CD14-positive monocyte (primary cell): ENCODE measurements around the gene MRPL41. TPM values are rescaled to one million over a fixed set of nuclear protein-coding genes. Genes with fewer than 3 reads are reported as not detected.
"Not testable (repeated sequence)": the region's sequence is repeated elsewhere in the genome, so short reads cannot be mapped to it uniquely, and the experiment has no call there.

ENCODE experiments used
- DNase-seq, 3 donors: peaks; one replicate each; pipeline ENCODE4 v3.0.0-alpha.2; 2011 to 2022
- H2AFZ ChIP-seq: 2 replicates; pipeline ENCODE4 v1.6.0; 2012; ENCODE audit warnings: mild to moderate bottlenecking, low read depth, low read length, inconsistent platforms; ENCODE audit not compliant: insufficient read depth, poor library complexity, severe bottlenecking
- H3K27ac ChIP-seq, 2 donors: 1 replicate in 1 of 2; 2 replicates in 1 of 2; pipeline ENCODE4 v1.5.1; 2012 to 2013; ENCODE audit warnings: low read length in 2 of 2, control low read depth in 1 of 2, inconsistent platforms in 1 of 2, low read depth in 1 of 2, mild to moderate bottlenecking in 1 of 2
- H3K27me3 ChIP-seq, 2 donors: one replicate each; pipeline versions ENCODE4 v1.6.0 to v1.6.1; 2011 to 2013; ENCODE audit warnings: low read length in 2 of 2; ENCODE audit not compliant: control insufficient read depth in 2 of 2, insufficient read depth in 2 of 2
- H3K36me3 ChIP-seq, 2 donors: replicated peaks in 1 of 2; 1 replicate in 1 of 2; 2 replicates in 1 of 2; pipeline versions ENCODE4 v1.5.1 to v1.6.1; 2012 to 2013; ENCODE audit warnings: low read length in 2 of 2, control low read depth in 1 of 2, inconsistent platforms in 1 of 2, mild to moderate bottlenecking in 1 of 2; ENCODE audit not compliant: insufficient read depth in 2 of 2, control insufficient read depth in 1 of 2
- H3K4me1 ChIP-seq, 2 donors: 1 replicate in 1 of 2; 2 replicates in 1 of 2; pipeline versions ENCODE4 v1.5.1 to v1.6.1; 2012 to 2013; ENCODE audit warnings: low read length in 2 of 2, control low read depth in 1 of 2, inconsistent platforms in 1 of 2, mild to moderate bottlenecking in 1 of 2, moderate library complexity in 1 of 2; ENCODE audit not compliant: insufficient read depth in 2 of 2, control insufficient read depth in 1 of 2
- H3K4me2 ChIP-seq: replicated peaks from 2 replicates; pipeline ENCODE3; 2012; ENCODE audit warnings: low read length, moderate library complexity, mild to moderate bottlenecking; ENCODE audit not compliant: poor library complexity, severe bottlenecking; ENCODE audit errors: extremely low read depth
- H3K4me3 ChIP-seq, 3 experiments: fragments of 200-600 bp in 1 of 3; sonication (generic) in 1 of 3; replicated peaks in 1 of 3; 1 replicate in 2 of 3; 2 replicates in 1 of 3; pipeline ENCODE4 v1.5.1; 2011 to 2013; ENCODE audit warnings: low read length in 3 of 3, mild to moderate bottlenecking in 3 of 3, control low read depth in 2 of 3, low read depth in 2 of 3, inconsistent platforms in 1 of 3, moderate library complexity in 1 of 3
- H3K79me2 ChIP-seq: 2 replicates; pipeline ENCODE4 v1.6.0; 2012; ENCODE audit warnings: mild to moderate bottlenecking, control low read depth, inconsistent platforms, low read length, moderate library complexity; ENCODE audit not compliant: insufficient read depth
- H3K9ac ChIP-seq: 2 replicates; pipeline ENCODE4 v1.6.0; 2017; ENCODE audit warnings: low read length, mild to moderate bottlenecking; ENCODE audit not compliant: insufficient read depth, poor library complexity, severe bottlenecking
- H3K9me3 ChIP-seq, 2 donors: replicated peaks in 1 of 2; 1 replicate in 1 of 2; 2 replicates in 1 of 2; pipeline versions ENCODE4 v1.5.1 to v1.6.1; 2012 to 2013; ENCODE audit warnings: low read length in 2 of 2, control low read depth in 1 of 2; ENCODE audit not compliant: control insufficient read depth in 1 of 2, insufficient read depth in 1 of 2
- H4K20me1 ChIP-seq: 2 replicates; pipeline ENCODE4 v1.6.0; 2012; ENCODE audit warnings: mild to moderate bottlenecking, low read length, control low read depth, moderate library complexity; ENCODE audit not compliant: insufficient read depth
- H3K27ac Mint-ChIP-seq, 7 donors: one replicate each; pipeline ENCODE4 v1.8.0; 2020; ENCODE audit warnings: mild to moderate bottlenecking in 7 of 7, mixed read lengths in 7 of 7, moderate library complexity in 6 of 7, inconsistent platforms in 2 of 7
- H3K27me3 Mint-ChIP-seq, 3 donors: one replicate each; pipeline ENCODE4 v1.8.0; 2021 to 2022; ENCODE audit warnings: low read depth in 3 of 3, mild to moderate bottlenecking in 3 of 3, mixed read lengths in 3 of 3, moderate library complexity in 3 of 3, inconsistent platforms in 1 of 3
- H3K36me3 Mint-ChIP-seq, 2 donors: one replicate each; pipeline ENCODE4 v1.8.0; 2020; ENCODE audit warnings: mixed read lengths in 2 of 2, inconsistent platforms in 1 of 2, mild to moderate bottlenecking in 1 of 2
- H3K4me1 Mint-ChIP-seq: one replicate; pipeline ENCODE4 v1.8.0; 2020; ENCODE audit warnings: mild to moderate bottlenecking, mixed read lengths
- H3K4me3 Mint-ChIP-seq, 2 donors: one replicate each; pipeline ENCODE4 v1.8.0; 2020; ENCODE audit warnings: mild to moderate bottlenecking in 2 of 2, mixed read lengths in 2 of 2, moderate library complexity in 1 of 2
- H3K9me3 Mint-ChIP-seq, 7 donors: one replicate each; pipeline ENCODE4 v1.8.0; 2020 to 2022; ENCODE audit warnings: mixed read lengths in 7 of 7, mild to moderate bottlenecking in 6 of 7, moderate library complexity in 6 of 7, inconsistent platforms in 2 of 7
- CTCF ChIP-seq: fragments of 200-600 bp; IDR thresholded peaks from one replicate; pipeline ENCODE4 v1.8.0; 2022; ENCODE audit warnings: antibody characterized with exemption, mild to moderate bottlenecking
- WGBS: methylation state at CpG from one replicate; pipeline ENCODE4 v1.1.5; 2013; ENCODE audit warnings: missing lambda C conversion rate; ENCODE audit not compliant: insufficient coverage; 5-methylcytosine and 5-hydroxymethylcytosine counted together
- intact Hi-C, 2 donors: fragments of 100-400 bp; cut with micrococcal nuclease; formaldehyde crosslinking; loops; one replicate each; pipeline versions ENCODE4 v1.15.0 to v1.15.1; 2023
- polyA plus RNA-seq, 3 donors: library from polyadenylated mRNA; depleted of rRNA in 1 of 3; unstranded in 2 of 3; stranded (reverse) in 1 of 3; fragments of 300-500 nt in 2 of 3; fragments of >200 nt in 1 of 3; fragmentation: Illumina TruSeq in 2 of 3; gene quantifications; 1 replicate in 2 of 3; 2 replicates in 1 of 3; pipeline ENCODE4 v1.2.3, GENCODE V29; 2012 to 2021

MRPL41 gene
- polyA plus RNA-seq, 3 donors, result 17.3 to 49.4 (median 33.2) TPM

GRCh38 chr9:137564134-137564533 is 12.5 kb downstream of the MRPL41 start:
- WGBS, result 97% methylated on average over 8 of the region's 10 CpGs
- Histone ChIP-seq H3K27ac (no peak overlapping the region), H3K4me3 (no peak overlapping the region), H3K36me3 (peaks cover 29 to 48% of the 10 kb centered on the region in 2 donors), H3K9ac (no peak overlapping the region), H4K20me1 (peaks cover 22% of the 10 kb centered on the region), H3K9me3 (peaks cover 7 to 18% of the 10 kb centered on the region in 2 donors), H2AFZ (no peak overlapping the region), H3K4me2 (no peak overlapping the region), H3K27me3 (no peaks in the 10 kb centered on the region), H3K4me1 (no peaks in the 10 kb centered on the region), H3K79me2 (no peaks in the 10 kb centered on the region)
- peaks cover 0 to 12% (median 2%) of the 10 kb centered on the region in 3 donors for H3K27me3 Mint-ChIP-seq
- TF ChIP-seq CTCF, result no peak
- DNase-seq, result no peak
- intact Hi-C loops, result no loop called here
- peaks cover 9 to 21% (median 17%) of the 10 kb centered on the region in 7 donors for H3K9me3 Mint-ChIP-seq
- H3K27ac Mint-ChIP-seq, result peak overlapping the region in 3 of 7 donors; percentile 3 to 50 (median 30)
- no peak overlapping the region for H3K4me3 Mint-ChIP-seq
- H3K36me3 Mint-ChIP-seq, result peaks cover 40 to 61% of the 10 kb centered on the region in 2 donors
- H3K4me1 Mint-ChIP-seq, result no peaks in the 10 kb centered on the region

DNA sequence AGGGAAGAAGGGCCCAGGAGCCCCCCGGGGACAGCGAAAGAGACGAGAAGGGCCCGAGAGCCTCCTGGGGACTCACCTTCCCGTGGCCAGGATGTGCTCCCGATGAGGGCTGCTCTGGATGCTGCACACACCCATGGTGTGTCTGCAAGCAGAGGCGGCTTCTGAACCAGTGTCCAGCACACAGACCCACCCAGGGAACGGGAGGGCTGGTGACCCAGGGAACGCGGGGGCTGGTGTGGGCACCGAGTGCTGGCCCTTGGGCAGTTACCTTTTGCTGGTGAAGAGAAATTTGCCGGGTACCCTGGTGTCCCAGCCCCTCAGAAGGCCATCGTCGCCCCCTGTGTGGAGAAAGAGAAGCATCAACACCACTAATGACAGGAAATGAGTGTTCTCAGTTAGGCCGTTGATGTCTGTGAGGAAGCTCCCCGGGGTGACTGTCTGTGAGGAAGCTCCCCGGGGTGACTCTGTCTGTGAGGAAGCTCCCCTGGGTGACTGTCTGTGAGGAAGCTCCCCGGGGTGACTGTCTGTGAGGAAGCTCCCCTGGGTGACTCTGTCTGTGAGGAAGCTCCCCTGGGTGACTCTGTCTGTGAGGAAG is 13.2 kb downstream of the MRPL41 start:
- Histone ChIP-seq H3K27ac (no peak overlapping the region), H3K4me3 (no peak overlapping the region), H3K9ac (no peak overlapping the region), H3K4me2 (no peak overlapping the region), H4K20me1 (peaks cover 27% of the 10 kb centered on the region), H3K27me3 (no peaks in the 10 kb centered on the region), H2AFZ (no peak overlapping the region), H3K79me2 (no peaks in the 10 kb centered on the region), H3K4me1 (no peaks in the 10 kb centered on the region), H3K9me3 (peaks cover 7 to 18% of the 10 kb centered on the region in 2 donors), H3K36me3 (peaks cover 26 to 41% of the 10 kb centered on the region in 2 donors)
- H3K36me3 Mint-ChIP-seq, result peaks cover 35 to 53% of the 10 kb centered on the region in 2 donors
- 88% methylated on average over 14 of the region's 18 CpGs for WGBS
- peak in 1 of 3 donors; percentile 42 for DNase-seq
- H3K27ac Mint-ChIP-seq, result peak overlapping the region in 4 of 7 donors; percentile 28 to 81 (median 39)
- H3K9me3 Mint-ChIP-seq, result peaks cover 9 to 20% (median 15%) of the 10 kb centered on the region in 7 donors
- intact Hi-C loops, result no loop called here
- H3K4me3 Mint-ChIP-seq, result no peak overlapping the region
- H3K27me3 Mint-ChIP-seq, result peaks cover 0 to 15% (median 2%) of the 10 kb centered on the region in 3 donors
- TF ChIP-seq CTCF, result no peak
- H3K4me1 Mint-ChIP-seq, result no peaks in the 10 kb centered on the region

DNA sequence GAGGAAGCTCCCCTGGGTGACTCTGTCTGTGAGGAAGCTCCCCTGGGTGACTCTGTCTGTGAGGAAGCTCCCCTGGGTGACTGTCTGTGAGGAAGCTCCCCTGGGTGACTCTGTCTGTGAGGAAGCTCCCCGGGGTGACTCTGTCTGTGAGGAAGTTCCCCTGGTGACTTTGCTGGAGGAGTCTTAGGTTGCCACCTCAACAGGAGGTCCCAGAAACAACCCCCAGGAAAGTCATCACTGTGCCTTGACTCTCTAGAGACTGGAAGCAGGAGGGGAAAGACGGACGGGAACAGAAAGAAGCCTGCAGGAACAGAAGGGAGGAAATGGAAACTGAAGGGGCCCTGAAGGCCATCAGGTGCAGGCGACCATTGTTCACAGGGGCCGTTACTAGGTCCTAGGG is 16.8 kb downstream of the MRPL41 start:
- peaks cover 22 to 29% of the 10 kb centered on the region in 2 donors for H3K36me3 ChIP-seq
- not testable (repeated sequence) for H3K4me3 ChIP-seq, H2AFZ ChIP-seq

More for the DNA sequence above, 16.8 kb downstream of the MRPL41 start:
- H3K79me2 ChIP-seq, H3K27me3 ChIP-seq, H3K4me1 ChIP-seq, H3K4me1 Mint-ChIP-seq, H3K4me2 ChIP-seq, H3K9ac ChIP-seq, intact Hi-C loops, H3K4me3 Mint-ChIP-seq: not testable (repeated sequence)
- peak in 1 of 3 donors; percentile 55 for DNase-seq
- peaks cover 28% of the 10 kb centered on the region for H4K20me1 ChIP-seq
- peaks cover 7 to 18% of the 10 kb centered on the region in 2 donors for H3K9me3 ChIP-seq
- H3K27ac ChIP-seq, result peak overlapping the region in 1 of 2 donors; percentile 45
- H3K36me3 Mint-ChIP-seq, result peaks cover 36 to 44% of the 10 kb centered on the region in 2 donors
- peak overlapping the region in 5 of 7 donors; percentile 25 to 85 (median 64) for H3K27ac Mint-ChIP-seq
- peaks cover 0 to 12% (median 2%) of the 10 kb centered on the region in 3 donors for H3K27me3 Mint-ChIP-seq
- WGBS, result 88% methylated on average over 4 of the region's 5 CpGs
- peaks cover 9 to 20% (median 15%) of the 10 kb centered on the region in 7 donors for H3K9me3 Mint-ChIP-seq
